ENCODE data around the gene WNT3.

Gene WNT3

GRCh38 chr17:46833840-46834208 is 15.3 kb upstream of the WNT3 start:
- DNase-seq = no peak

- peak in 1 of 2 experiments; percentile 27 for DNase-seq
These were observed 14.7 kb upstream of the WNT3 start for GRCh38 chr17:46832945-46833839.

- no peak for DNase-seq
These were observed 13.9 kb upstream of the WNT3 start for GRCh38 chr17:46832331-46832821.

GRCh38 chr17:46831573-46832330 is 13.3 kb upstream of the WNT3 start:
- DNase-seq = no peak

- DNase-seq = no peak
These were observed 8.8 kb upstream of the WNT3 start for GRCh38 chr17:46827274-46827673.

- DNase-seq = no peak
These were observed 7.6 kb upstream of the WNT3 start for GRCh38 chr17:46826116-46826515.

GRCh38 chr17:46823657-46824056 is 5.2 kb upstream of the WNT3 start:
- no peak for DNase-seq

GRCh38 chr17:46822388-46822921 is 4.0 kb upstream of the WNT3 start:
- no peak for DNase-seq

GRCh38 chr17:46821482-46822387 is 3.2 kb upstream of the WNT3 start:
- no peak for DNase-seq

- DNase-seq = no peak
These were observed 2.3 kb upstream of the WNT3 start for GRCh38 chr17:46820592-46821450.

GRCh38 chr17:46819906-46820351 is 1.4 kb upstream of the WNT3 start:
- DNase-seq = no peak

GRCh38 chr17:46818929-46819859 is 702 bp upstream of the WNT3 start:
- DNase-seq = no peak

- DNase-seq = no peak
These were observed 637 bp downstream of the WNT3 start for GRCh38 chr17:46817901-46818209.

- DNase-seq = no peak
These were observed 1.2 kb downstream of the WNT3 start for GRCh38 chr17:46817151-46817900.

- no peak for DNase-seq
These were observed 2.8 kb downstream of the WNT3 start for GRCh38 chr17:46815474-46816353.

- DNase-seq = no peak
These were observed 4.0 kb downstream of the WNT3 start for GRCh38 chr17:46814446-46814845.

- no peak for DNase-seq
These were observed 4.6 kb downstream of the WNT3 start for GRCh38 chr17:46813920-46814319.

GRCh38 chr17:46812624-46813318 is 5.7 kb downstream of the WNT3 start:
- DNase-seq = no peak
